COLO668 (cell line): ENCODE results near the gene SELPLG.
A peak's percentile ranks its signal among the peaks of the same experiment; 100 is the strongest.
"Not testable (repeated sequence)": the region's sequence is repeated elsewhere in the genome, so short reads cannot be mapped to it uniquely, and the experiment has no call there.

Experiments used
- DNase-seq: peaks from one replicate; lab custom pipeline; 2025; ENCODE audit not compliant: unreplicated experiment; lab: John Stamatoyannopoulos, UW

Gene SELPLG

GRCh38 chr12:108633534-108634248 is at the start of gene SELPLG:
Gene SELPLG (minus strand): TSS chr12:108633894. CDS start chr12:108624307, 9,587 bp downstream.
- DNase-seq: peak; percentile 49

- DNase-seq: no peak
Observed at GRCh38 chr12:108681317-108681716, 47.6 kb upstream of the SELPLG start.

GRCh38 chr12:108679106-108679681 is 45.5 kb upstream of the SELPLG start:
- no peak for DNase-seq

- no peak for DNase-seq
Observed at GRCh38 chr12:108678104-108678730, 44.5 kb upstream of the SELPLG start.

GRCh38 chr12:108677381-108677780 is 43.7 kb upstream of the SELPLG start:
- no peak for DNase-seq

GRCh38 chr12:108676707-108677106 is 43.0 kb upstream of the SELPLG start:
- DNase-seq: no peak

- DNase-seq: no peak
Observed at GRCh38 chr12:108675792-108676191, 42.1 kb upstream of the SELPLG start.

- DNase-seq: no peak
Observed at GRCh38 chr12:108672054-108672453, 38.4 kb upstream of the SELPLG start.

GRCh38 chr12:108671110-108671509 is 37.4 kb upstream of the SELPLG start:
- DNase-seq: no peak

GRCh38 chr12:108670066-108670631 is 36.5 kb upstream of the SELPLG start:
- no peak for DNase-seq

- no peak for DNase-seq
Observed at GRCh38 chr12:108668542-108668941, 34.8 kb upstream of the SELPLG start.

GRCh38 chr12:108668063-108668462 is 34.4 kb upstream of the SELPLG start:
- DNase-seq: no peak

GRCh38 chr12:108667349-108667748 is 33.7 kb upstream of the SELPLG start:
- DNase-seq: no peak

GRCh38 chr12:108666401-108666881 is 32.7 kb upstream of the SELPLG start:
- no peak for DNase-seq

- no peak for DNase-seq
Observed at GRCh38 chr12:108665608-108666202, 32.0 kb upstream of the SELPLG start.

GRCh38 chr12:108664338-108665258 is 30.9 kb upstream of the SELPLG start:
- peak; percentile 81 for DNase-seq

GRCh38 chr12:108663324-108664015 is 29.8 kb upstream of the SELPLG start:
- DNase-seq: no peak

GRCh38 chr12:108658115-108658514 is 24.4 kb upstream of the SELPLG start:
- DNase-seq: not testable (repeated sequence)

GRCh38 chr12:108657130-108657745 is 23.5 kb upstream of the SELPLG start:
- no peak for DNase-seq
